ENCODE measurements around the gene BOK.

Gene BOK, protein sequence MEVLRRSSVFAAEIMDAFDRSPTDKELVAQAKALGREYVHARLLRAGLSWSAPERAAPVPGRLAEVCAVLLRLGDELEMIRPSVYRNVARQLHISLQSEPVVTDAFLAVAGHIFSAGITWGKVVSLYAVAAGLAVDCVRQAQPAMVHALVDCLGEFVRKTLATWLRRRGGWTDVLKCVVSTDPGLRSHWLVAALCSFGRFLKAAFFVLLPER

DNA sequence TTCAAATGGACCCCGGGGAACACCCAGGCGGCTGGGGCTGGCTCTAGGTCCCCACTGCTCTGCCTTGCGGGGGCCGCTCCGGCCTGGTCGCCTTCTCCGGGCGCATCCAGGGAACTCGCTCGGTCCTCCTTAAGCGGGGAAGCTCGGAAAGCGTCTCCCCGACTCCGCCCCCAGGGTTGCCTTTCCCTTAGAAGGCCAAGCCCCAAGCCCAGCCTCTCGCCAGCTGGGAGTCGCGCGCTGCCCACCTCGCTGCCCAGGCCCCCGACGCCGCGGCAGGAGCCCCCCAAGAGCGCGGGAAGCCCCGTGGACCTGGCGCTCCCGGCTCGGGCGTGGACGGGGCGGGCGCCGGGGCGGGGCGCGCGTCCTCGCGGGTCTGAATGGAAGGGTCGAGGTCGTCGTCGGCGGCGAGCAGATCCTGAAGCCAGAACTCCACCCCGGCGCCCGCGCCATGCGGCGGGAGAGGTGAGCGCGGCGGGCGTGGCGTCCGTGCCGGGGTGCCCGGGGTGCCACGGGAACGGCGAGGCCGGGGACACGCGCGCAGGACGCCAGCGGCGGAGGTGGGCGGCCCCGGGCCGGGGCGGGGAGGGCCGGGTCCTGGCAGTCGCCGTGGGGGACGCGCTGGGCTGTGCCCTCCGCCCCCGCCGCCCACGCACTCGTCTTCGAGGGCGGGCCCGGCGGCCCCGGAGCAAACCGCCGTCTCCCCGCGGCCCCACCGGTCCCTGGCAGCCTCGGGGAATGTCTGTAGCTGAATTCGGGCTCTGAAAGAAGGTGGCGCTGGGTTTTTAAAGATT, at the start of gene BOK:
TSS of gene BOK (plus strand) at position 214 of the 791 bp plus-strand sequence. CDS start 739 bp downstream, outside the sequence.
- H3K9ac ChIP-seq (ENCODE audit: low read length): no peak within 1 kb of the TSS
- H3K79me2 ChIP-seq (ENCODE audit: low read length): no peaks in the 10 kb centered on the region
- H3K27ac ChIP-seq (ENCODE audit: low read length): no peak within 1 kb of the TSS
- no peak within 1 kb of the TSS for H2AFZ ChIP-seq (ENCODE audit: low read depth, low read length)
- H3K36me3 ChIP-seq (replicated peaks; ENCODE audit: low read depth, low read length): no peaks in the 10 kb centered on the region
- no peaks in the 10 kb centered on the region for H3K27me3 ChIP-seq (ENCODE audit: low read depth, low read length)
- H3K4me3 ChIP-seq (ENCODE audit: low read length): no peak within 1 kb of the TSS
- no peaks in the 10 kb centered on the region for H4K20me1 ChIP-seq (ENCODE audit: insufficient read depth, low read length)
- no peak within 1 kb of the TSS for H3K4me2 ChIP-seq (ENCODE audit: low read length)
- no peaks in the 10 kb centered on the region for H3K4me1 ChIP-seq (ENCODE audit: low read length)
- no peak for TF ChIP-seq EZH2phosphoT487 (IDR thresholded peaks at IDR 0.05; ENCODE audit: low read depth)
- TF ChIP-seq, protein P1, sequence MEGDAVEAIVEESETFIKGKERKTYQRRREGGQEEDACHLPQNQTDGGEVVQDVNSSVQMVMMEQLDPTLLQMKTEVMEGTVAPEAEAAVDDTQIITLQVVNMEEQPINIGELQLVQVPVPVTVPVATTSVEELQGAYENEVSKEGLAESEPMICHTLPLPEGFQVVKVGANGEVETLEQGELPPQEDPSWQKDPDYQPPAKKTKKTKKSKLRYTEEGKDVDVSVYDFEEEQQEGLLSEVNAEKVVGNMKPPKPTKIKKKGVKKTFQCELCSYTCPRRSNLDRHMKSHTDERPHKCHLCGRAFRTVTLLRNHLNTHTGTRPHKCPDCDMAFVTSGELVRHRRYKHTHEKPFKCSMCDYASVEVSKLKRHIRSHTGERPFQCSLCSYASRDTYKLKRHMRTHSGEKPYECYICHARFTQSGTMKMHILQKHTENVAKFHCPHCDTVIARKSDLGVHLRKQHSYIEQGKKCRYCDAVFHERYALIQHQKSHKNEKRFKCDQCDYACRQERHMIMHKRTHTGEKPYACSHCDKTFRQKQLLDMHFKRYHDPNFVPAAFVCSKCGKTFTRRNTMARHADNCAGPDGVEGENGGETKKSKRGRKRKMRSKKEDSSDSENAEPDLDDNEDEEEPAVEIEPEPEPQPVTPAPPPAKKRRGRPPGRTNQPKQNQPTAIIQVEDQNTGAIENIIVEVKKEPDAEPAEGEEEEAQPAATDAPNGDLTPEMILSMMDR (IDR thresholded peaks at IDR 0.05; ENCODE audit: low read depth, low read length): no peak
- H3K9me3 ChIP-seq (ENCODE audit: insufficient read depth, low read length): no peaks in the 10 kb centered on the region

DNA sequence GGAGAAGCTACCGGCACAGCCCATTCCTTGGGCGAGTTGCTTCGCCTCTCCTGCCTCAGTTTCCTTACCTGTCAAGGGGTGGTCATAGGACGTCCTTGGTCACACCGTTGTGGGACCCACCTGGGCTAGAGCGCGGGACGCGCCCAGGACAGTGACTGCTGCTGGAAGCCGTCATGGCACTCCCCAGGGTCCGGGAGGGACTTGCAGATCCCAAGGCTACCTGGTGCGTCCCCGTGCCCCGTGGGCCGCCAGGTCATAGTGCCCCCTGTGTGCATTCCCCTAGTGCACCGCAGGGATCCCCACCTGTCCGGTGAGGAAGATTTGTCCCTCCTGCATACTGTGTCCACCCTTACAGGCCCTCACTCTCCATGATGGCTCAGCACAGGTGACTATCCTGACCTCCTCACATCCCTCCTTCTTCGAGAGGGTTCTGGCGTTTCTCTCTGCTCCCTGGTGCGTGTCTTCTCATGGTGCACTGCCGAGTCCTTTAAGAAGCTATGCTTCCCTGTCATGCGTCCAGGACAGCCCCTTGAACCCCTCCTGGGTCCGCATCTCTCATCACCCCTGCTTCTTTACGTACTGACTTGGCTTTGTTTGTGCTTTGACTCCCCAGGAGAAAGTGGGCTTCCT, 49.3 kb upstream of the BOK start:
- no peaks in the 10 kb centered on the region for H3K27me3 ChIP-seq (ENCODE audit: low read depth, low read length)
- H3K9ac ChIP-seq (ENCODE audit: low read length): no peak overlapping the region
- H3K79me2 ChIP-seq (ENCODE audit: low read length): peaks cover 22% of the 10 kb centered on the region
- no peaks in the 10 kb centered on the region for H4K20me1 ChIP-seq (ENCODE audit: insufficient read depth, low read length)
- no peaks in the 10 kb centered on the region for H3K36me3 ChIP-seq (replicated peaks; ENCODE audit: low read depth, low read length)
- H3K4me1 ChIP-seq (ENCODE audit: low read length): peaks cover 21% of the 10 kb centered on the region
- H3K4me2 ChIP-seq (ENCODE audit: low read length): peak overlapping the region; percentile 66
- peak overlapping the region; percentile 85 for H2AFZ ChIP-seq (ENCODE audit: low read depth, low read length)
- H3K27ac ChIP-seq (ENCODE audit: low read length): no peak overlapping the region
- TF ChIP-seq EZH2phosphoT487 (IDR thresholded peaks at IDR 0.05; ENCODE audit: low read depth): no peak
- TF ChIP-seq, protein P1 (IDR thresholded peaks at IDR 0.05; ENCODE audit: low read depth, low read length): no peak
- no peaks in the 10 kb centered on the region for H3K9me3 ChIP-seq (ENCODE audit: insufficient read depth, low read length)
- peak overlapping the region; percentile 96 for H3K4me3 ChIP-seq (ENCODE audit: low read length)

DNA sequence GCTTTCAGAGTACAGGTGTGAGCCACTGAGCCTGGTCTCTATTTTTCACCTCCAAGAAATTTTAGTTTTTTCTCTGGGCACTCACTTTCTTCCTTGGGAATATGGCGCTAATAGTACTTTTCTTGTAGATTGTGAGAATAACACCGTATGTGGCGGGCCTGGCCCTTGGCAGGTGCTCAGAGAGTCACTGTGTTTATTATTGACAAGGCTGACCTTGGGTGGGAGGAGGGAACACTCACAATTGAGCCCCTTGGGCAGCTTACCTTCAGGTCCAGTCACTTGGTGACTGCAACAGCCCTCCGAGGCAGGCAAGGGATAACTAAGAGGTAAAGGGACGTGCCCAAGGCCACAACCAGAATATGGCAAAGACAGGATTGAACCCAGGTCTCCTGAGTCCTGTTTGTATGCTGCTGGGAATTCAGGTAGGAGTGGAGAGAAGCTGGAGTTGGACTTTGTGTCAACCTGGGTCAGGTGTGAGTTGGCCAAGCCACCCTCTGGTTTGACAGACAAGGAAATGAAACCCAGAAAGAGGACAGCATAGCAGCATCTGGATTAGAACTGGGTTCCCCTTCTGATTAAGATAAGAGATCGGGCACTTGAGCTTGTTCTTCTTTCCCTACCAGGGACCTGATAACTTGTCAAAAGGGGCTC, 47.3 kb upstream of the BOK start:
- Histone ChIP-seq H3K4me1 (ENCODE audit: low read length) (peaks cover 29% of the 10 kb centered on the region), H3K27me3 (ENCODE audit: low read depth, low read length) (no peaks in the 10 kb centered on the region), H4K20me1 (ENCODE audit: insufficient read depth, low read length) (no peaks in the 10 kb centered on the region), H3K9me3 (ENCODE audit: insufficient read depth, low read length) (no peaks in the 10 kb centered on the region), H3K4me2 (ENCODE audit: low read length) (peak overlapping the region; percentile 28; the same call in 1 of the 2 replicates), H3K27ac (ENCODE audit: low read length) (no peak overlapping the region), H3K36me3 (replicated peaks; ENCODE audit: low read depth, low read length) (no peaks in the 10 kb centered on the region), H3K9ac (ENCODE audit: low read length) (no peak overlapping the region), H3K79me2 (ENCODE audit: low read length) (peaks cover 15% of the 10 kb centered on the region), H3K4me3 (ENCODE audit: low read length) (no peak overlapping the region), H2AFZ (ENCODE audit: low read depth, low read length) (no peak overlapping the region)
- no peak for TF ChIP-seq EZH2phosphoT487 (IDR thresholded peaks at IDR 0.05; ENCODE audit: low read depth)
- TF ChIP-seq, protein P1 (IDR thresholded peaks at IDR 0.05; ENCODE audit: low read depth, low read length): no peak
